ENCODE measurements around the gene MIDN.

DNA sequence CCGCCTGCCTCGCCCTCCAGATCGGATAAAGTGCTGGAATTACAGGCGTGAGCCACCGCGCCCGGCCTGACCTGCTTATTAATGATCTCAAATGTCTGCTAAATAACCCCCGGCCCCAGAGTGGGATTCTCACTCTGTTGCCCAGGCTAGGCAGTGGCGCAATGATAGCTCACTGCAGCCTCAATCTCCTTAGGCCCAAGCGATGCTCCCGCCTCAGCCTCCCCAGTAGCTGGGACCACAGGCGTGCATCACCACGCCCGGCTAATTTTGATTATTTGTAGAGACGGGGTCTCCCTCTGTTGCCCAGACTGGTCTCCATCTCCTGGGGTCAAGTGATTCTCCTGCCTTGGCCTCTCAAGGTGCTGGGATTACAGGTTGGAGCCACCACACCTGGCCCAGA, 7.5 kb upstream of the MIDN start:
- TF ChIP-seq POLR2A (IDR thresholded peaks at IDR 0.05), result no peak
- TF ChIP-seq, protein P1, sequence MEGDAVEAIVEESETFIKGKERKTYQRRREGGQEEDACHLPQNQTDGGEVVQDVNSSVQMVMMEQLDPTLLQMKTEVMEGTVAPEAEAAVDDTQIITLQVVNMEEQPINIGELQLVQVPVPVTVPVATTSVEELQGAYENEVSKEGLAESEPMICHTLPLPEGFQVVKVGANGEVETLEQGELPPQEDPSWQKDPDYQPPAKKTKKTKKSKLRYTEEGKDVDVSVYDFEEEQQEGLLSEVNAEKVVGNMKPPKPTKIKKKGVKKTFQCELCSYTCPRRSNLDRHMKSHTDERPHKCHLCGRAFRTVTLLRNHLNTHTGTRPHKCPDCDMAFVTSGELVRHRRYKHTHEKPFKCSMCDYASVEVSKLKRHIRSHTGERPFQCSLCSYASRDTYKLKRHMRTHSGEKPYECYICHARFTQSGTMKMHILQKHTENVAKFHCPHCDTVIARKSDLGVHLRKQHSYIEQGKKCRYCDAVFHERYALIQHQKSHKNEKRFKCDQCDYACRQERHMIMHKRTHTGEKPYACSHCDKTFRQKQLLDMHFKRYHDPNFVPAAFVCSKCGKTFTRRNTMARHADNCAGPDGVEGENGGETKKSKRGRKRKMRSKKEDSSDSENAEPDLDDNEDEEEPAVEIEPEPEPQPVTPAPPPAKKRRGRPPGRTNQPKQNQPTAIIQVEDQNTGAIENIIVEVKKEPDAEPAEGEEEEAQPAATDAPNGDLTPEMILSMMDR (IDR thresholded peaks at IDR 0.05 in 4 of 5, conservative IDR thresholded peaks at IDR 0.05 in 1 of 5), result no peak
